Activated CD8-positive, alpha-beta memory T cell treated with anti-CD3 and anti-CD28 coated beads for 24 hours (primary cell): ENCODE measurements around the gene BARX1.
A peak's percentile ranks its signal among the peaks of the same experiment; 100 is the strongest.

ENCODE experiments used
- DNase-seq: peaks from one replicate; pipeline ENCODE4 v3.0.0-alpha.2; 2020

BARX1 gene

GRCh38 chr9:93916358-93916757, 38.8 kb downstream of the BARX1 start:
- DNase-seq: no peak

GRCh38 chr9:93911801-93912554, 43.2 kb downstream of the BARX1 start:
- DNase-seq: no peak

- DNase-seq: no peak
Measured at GRCh38 chr9:93911136-93911745, 43.9 kb downstream of the BARX1 start.

- no peak for DNase-seq
Measured at GRCh38 chr9:93910598-93910997, 44.6 kb downstream of the BARX1 start.

- no peak for DNase-seq
Measured at GRCh38 chr9:93910196-93910595, 45.0 kb downstream of the BARX1 start.

GRCh38 chr9:93909242-93909616, 45.9 kb downstream of the BARX1 start:
- no peak for DNase-seq

GRCh38 chr9:93908591-93909241, 46.4 kb downstream of the BARX1 start:
- DNase-seq: no peak

- no peak for DNase-seq
Measured at GRCh38 chr9:93907551-93908199, 47.5 kb downstream of the BARX1 start.

- no peak for DNase-seq
Measured at GRCh38 chr9:93906195-93906880, 48.8 kb downstream of the BARX1 start.

- no peak for DNase-seq
Measured at GRCh38 chr9:93905473-93906133, 49.6 kb downstream of the BARX1 start.

GRCh38 chr9:93904649-93905472, 50.3 kb downstream of the BARX1 start:
- DNase-seq: no peak

GRCh38 chr9:93903886-93904648, 51.1 kb downstream of the BARX1 start:
- DNase-seq: no peak

- DNase-seq: no peak
Measured at GRCh38 chr9:93902780-93903655, 52.1 kb downstream of the BARX1 start.

- DNase-seq: peak; percentile 38
Measured at GRCh38 chr9:93902051-93902779, 52.9 kb downstream of the BARX1 start.
